ENCODE measurements around the gene RELCH. TPM values are rescaled to one million over a fixed set of nuclear protein-coding genes. Genes with fewer than 3 reads are reported as not detected.

The RELCH gene
- total RNA-seq, 2 experiments from 2014 or later: 18.4 to 21.7 TPM

DNA sequence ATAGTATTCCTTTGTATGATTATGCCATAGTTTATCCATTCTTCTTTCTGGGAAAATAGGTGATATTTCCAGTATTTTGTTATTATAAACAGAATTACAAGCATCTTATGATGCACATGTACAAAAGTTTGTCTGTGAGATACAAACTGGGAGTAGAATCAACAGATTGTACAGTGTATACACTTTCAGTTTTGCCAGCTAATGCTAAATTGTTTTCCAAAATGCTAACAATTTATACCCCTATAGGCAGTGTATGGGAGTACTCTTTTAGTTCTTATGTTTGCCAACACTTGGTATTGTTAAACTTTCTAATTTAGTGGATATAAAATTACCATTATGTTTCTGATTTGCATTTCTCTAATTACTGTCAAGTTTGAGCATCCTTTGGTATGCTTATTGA is 107.0 kb downstream of the RELCH start:
- intact Hi-C loops (cut with micrococcal nuclease): no loop called here
- TF ChIP-seq, protein P1, sequence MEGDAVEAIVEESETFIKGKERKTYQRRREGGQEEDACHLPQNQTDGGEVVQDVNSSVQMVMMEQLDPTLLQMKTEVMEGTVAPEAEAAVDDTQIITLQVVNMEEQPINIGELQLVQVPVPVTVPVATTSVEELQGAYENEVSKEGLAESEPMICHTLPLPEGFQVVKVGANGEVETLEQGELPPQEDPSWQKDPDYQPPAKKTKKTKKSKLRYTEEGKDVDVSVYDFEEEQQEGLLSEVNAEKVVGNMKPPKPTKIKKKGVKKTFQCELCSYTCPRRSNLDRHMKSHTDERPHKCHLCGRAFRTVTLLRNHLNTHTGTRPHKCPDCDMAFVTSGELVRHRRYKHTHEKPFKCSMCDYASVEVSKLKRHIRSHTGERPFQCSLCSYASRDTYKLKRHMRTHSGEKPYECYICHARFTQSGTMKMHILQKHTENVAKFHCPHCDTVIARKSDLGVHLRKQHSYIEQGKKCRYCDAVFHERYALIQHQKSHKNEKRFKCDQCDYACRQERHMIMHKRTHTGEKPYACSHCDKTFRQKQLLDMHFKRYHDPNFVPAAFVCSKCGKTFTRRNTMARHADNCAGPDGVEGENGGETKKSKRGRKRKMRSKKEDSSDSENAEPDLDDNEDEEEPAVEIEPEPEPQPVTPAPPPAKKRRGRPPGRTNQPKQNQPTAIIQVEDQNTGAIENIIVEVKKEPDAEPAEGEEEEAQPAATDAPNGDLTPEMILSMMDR (IDR thresholded peaks at IDR 0.05): no peak
- ATAC-seq: no peak
- no peak overlapping the region for H3K27ac Mint-ChIP-seq
- H3K9me3 Mint-ChIP-seq: no peaks in the 10 kb centered on the region
- ChIA-PET CTCF (no interaction called here), POLR2A (no interaction called here)
- no peak overlapping the region for H3K4me3 Mint-ChIP-seq
- H3K27me3 Mint-ChIP-seq: no peaks in the 10 kb centered on the region
- H3K4me1 Mint-ChIP-seq (ENCODE audit: low read depth): peaks cover 2% of the 10 kb centered on the region
- no peak for DNase-seq
- H3K36me3 Mint-ChIP-seq (ENCODE audit: low read depth): peaks cover 18% of the 10 kb centered on the region

DNA sequence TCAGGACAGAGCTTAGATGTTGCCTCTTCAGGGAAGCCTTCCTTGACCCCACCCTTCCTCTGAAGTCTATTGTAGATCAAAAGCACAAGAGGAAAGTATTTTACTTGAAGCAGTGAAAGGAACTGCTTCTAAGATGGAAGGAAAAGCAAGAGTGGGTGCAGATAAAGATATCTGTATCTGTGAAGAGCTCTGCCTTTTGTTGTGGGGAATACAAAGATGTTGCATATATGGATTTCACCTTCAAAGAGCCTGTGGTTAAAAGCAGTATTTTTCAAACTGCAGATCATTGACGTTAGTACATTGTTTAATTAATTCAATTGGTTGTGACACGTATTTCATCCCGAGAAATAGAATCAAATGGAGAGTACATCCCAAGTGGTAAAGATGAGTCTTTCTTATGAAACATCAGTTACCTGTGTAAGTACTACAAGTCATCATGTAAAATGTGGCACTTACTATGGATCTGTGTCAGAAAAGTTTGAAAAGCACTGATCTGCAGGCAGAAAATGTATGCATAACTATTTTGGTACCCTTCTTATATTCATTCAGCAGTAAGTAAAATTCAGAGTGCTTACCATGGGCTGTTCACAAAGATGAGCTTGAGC is 113.4 kb downstream of the RELCH start:
- no peak for DNase-seq
- no peak for ATAC-seq
- H3K27me3 Mint-ChIP-seq: no peaks in the 10 kb centered on the region
- POLR2A ChIA-PET: no interaction called here
- CTCF ChIA-PET: no interaction called here
- H3K4me1 Mint-ChIP-seq (ENCODE audit: low read depth): peaks cover 6% of the 10 kb centered on the region
- TF ChIP-seq, protein P1 (IDR thresholded peaks at IDR 0.05): no peak
- H3K9me3 Mint-ChIP-seq: no peaks in the 10 kb centered on the region
- intact Hi-C loops (cut with micrococcal nuclease): no loop called here
- no peak overlapping the region for H3K4me3 Mint-ChIP-seq
- peaks cover 32% of the 10 kb centered on the region for H3K36me3 Mint-ChIP-seq (ENCODE audit: low read depth)
- no peak overlapping the region for H3K27ac Mint-ChIP-seq

GRCh38 chr18:62301322-62301721 is 114.3 kb downstream of the RELCH start:
- no peak for ATAC-seq
- ChIA-PET POLR2A (interaction anchor here (0.8 kb wide), 1 partner anchor 21 kb away, joined by 3 read pairs; no protein-coding TSS in a partner anchor), CTCF (no interaction called here)
- Mint-ChIP-seq H3K27ac (no peak overlapping the region), H3K4me1 (ENCODE audit: low read depth) (peaks cover 6% of the 10 kb centered on the region), H3K27me3 (no peaks in the 10 kb centered on the region), H3K4me3 (no peak overlapping the region), H3K36me3 (ENCODE audit: low read depth) (peaks cover 32% of the 10 kb centered on the region), H3K9me3 (no peaks in the 10 kb centered on the region)
- TF ChIP-seq, protein P1 (IDR thresholded peaks at IDR 0.05): no peak
- intact Hi-C loops (cut with micrococcal nuclease): no loop called here
- no peak for DNase-seq

DNA sequence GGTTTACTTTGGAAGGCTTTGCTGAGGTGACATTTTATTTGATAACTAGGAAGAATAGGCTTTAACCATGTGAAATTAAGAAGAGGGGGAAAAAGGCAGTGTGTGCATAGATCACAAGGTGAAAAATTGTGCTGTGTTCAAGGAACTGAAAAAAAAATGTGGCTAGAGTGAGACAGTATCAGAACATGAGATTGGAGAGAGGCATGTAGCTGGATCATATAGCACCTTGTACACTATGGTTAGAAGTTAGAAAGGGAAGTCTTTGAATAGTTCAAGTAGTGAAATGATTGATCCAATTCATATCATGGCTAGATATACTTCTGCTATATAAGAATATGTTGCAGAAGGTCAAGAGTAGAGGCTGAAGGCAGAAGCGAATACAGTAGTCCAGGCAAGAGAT is 125.8 kb downstream of the RELCH start:
- peaks cover 2% of the 10 kb centered on the region for H3K27me3 Mint-ChIP-seq
- POLR2A ChIA-PET: interaction anchor here (0.6 to 1.0 kb wide), 3 partner anchors 10 to 113 kb away, joined by 3 to 5 read pairs (median 3); no protein-coding TSS in a partner anchor
- no peaks in the 10 kb centered on the region for H3K4me1 Mint-ChIP-seq (ENCODE audit: low read depth)
- no peak overlapping the region for H3K27ac Mint-ChIP-seq
- no peaks in the 10 kb centered on the region for H3K9me3 Mint-ChIP-seq
- CTCF ChIA-PET: interaction anchor here (0.9 to 1.7 kb wide), 3 partner anchors 11 to 25 kb away, joined by 3 to 4 read pairs (median 4); partner anchors contain the start of gene TNFRSF11A
- H3K36me3 Mint-ChIP-seq (ENCODE audit: low read depth): peaks cover 1% of the 10 kb centered on the region
- intact Hi-C loops (cut with micrococcal nuclease): no loop called here
- no peak overlapping the region for H3K4me3 Mint-ChIP-seq
- TF ChIP-seq, protein P1 (IDR thresholded peaks at IDR 0.05): no peak
- no peak for DNase-seq
- no peak for ATAC-seq

DNA sequence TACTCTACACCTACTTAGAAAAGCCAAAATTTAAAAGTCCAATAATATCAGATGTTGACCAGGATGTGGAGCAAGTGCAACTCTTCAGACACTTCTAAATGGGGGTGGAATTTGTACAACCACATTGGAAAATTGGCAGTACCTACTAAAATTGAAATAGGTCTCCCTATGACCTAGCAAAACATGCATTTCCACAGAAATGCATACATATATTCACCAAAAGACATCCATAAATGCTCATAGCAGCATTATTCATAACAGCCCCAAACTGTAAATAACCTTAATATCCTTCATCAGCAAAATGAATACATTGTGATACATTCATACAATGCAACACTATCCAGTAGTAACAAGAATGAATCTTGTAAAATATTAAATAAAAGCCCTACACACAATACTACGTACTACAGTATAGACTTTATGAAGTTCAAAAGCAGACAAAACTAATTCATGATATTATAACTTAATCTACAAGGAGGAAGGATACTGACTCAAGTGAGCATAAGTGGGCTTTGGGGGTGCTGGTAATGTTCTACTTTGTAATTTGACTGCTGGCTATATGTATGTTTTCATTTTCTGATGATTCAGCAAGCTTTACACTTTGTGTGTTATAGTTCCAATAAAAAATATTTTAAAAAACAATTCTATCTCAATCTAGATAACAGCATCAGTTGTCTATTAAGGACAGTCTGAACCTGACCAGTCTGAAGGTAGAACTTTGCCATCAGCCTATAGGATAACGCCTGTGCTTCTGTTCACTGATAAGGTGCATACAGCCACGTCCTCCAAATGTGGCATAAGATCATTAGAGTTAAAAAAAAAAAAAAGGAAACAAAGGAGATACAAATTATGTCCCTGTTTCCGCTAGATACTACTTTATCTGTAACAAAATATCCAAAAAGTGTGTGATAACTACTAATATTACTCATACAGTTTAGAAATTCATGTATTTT is 131.4 kb downstream of the RELCH start:
- no peak for ATAC-seq
- POLR2A ChIA-PET: no interaction called here
- Mint-ChIP-seq H3K36me3 (ENCODE audit: low read depth) (no peaks in the 10 kb centered on the region), H3K4me1 (ENCODE audit: low read depth) (peaks cover 4% of the 10 kb centered on the region), H3K9me3 (no peaks in the 10 kb centered on the region), H3K27ac (no peak overlapping the region), H3K27me3 (peaks cover 25% of the 10 kb centered on the region), H3K4me3 (no peak overlapping the region)
- intact Hi-C loops (cut with micrococcal nuclease): no loop called here
- no peak for DNase-seq
- CTCF ChIA-PET: no interaction called here
- TF ChIP-seq, protein P1 (IDR thresholded peaks at IDR 0.05): no peak

Measured in activated CD8-positive, alpha-beta T cell treated with anti-CD3 and anti-CD28 coated beads for 36 hours (primary cell).